IMR-90 (cell line): ENCODE measurements around the gene CNKSR3. TPM values are rescaled to one million over a fixed set of nuclear protein-coding genes. Genes with fewer than 3 reads are reported as not detected.

Source experiments
- ATAC-seq: fragments of 200-7000 bp; cut with Tn5 transposase; 2 replicates; pipeline ENCODE4 v1.9.1; 2020; ENCODE audit warnings: low read depth, mild to moderate bottlenecking, moderate library complexity
- BruUV-seq: library from RNA; stranded (reverse); fragments of 400-500 nt; replicated peaks from 2 replicates; lab custom pipeline; 2021; lab: Mats Ljungman, UMichigan
- CTCF ChIA-PET: fragments of 300-600 bp; formaldehyde crosslinking; extraction: SDS; loops from one replicate; lab custom pipeline; 2021; ENCODE audit warnings: antibody characterized with exemption; lab: Yijun Ruan, JAX
- POLR2A ChIA-PET: fragments of 300-600 bp; sonication (Branson Sonifier 250); formaldehyde crosslinking; loops from one replicate; lab custom pipeline; 2022; ENCODE audit warnings: antibody characterized with exemption; ENCODE audit not compliant: unreplicated experiment; lab: Charles Lee
- DNase-seq: peaks from one replicate; pipeline ENCODE4 v3.0.0; 2013
- H2AFZ ChIP-seq: replicated peaks from 2 replicates; pipeline ENCODE3; 2013; ENCODE audit warnings: low read length, mild to moderate bottlenecking; ENCODE audit not compliant: poor library complexity
- H2AK5ac ChIP-seq: 2 replicates; pipeline ENCODE4 v1.6.1; 2013; ENCODE audit warnings: low read depth, low read length, inconsistent platforms
- H2AK9ac ChIP-seq: replicated peaks from 2 replicates; pipeline ENCODE3; 2013; ENCODE audit warnings: mild to moderate bottlenecking, low read depth, low read length, moderate library complexity; ENCODE audit not compliant: poor library complexity
- H2BK120ac ChIP-seq: 2 replicates; pipeline ENCODE4 v1.6.1; 2013; ENCODE audit warnings: low read depth, low read length, inconsistent platforms
- H2BK15ac ChIP-seq: 3 replicates; pipeline ENCODE4 v1.6.1; 2013; ENCODE audit warnings: low read depth, low read length, inconsistent platforms
- H2BK20ac ChIP-seq: 2 replicates; pipeline ENCODE4 v1.6.1; 2013; ENCODE audit warnings: low read depth, mild to moderate bottlenecking, inconsistent platforms, low read length, moderate library complexity
- H2BK5ac ChIP-seq: 2 replicates; pipeline ENCODE4 v1.6.1; 2013; ENCODE audit warnings: mild to moderate bottlenecking, low read depth, low read length, inconsistent platforms; ENCODE audit not compliant: poor library complexity, severe bottlenecking
- H3K14ac ChIP-seq: replicated peaks from 2 replicates; pipeline ENCODE4 v1.6.1; 2013; ENCODE audit warnings: low read depth, low read length, inconsistent platforms
- H3K18ac ChIP-seq: 2 replicates; pipeline ENCODE4 v1.6.1; 2013; ENCODE audit warnings: low read depth, low read length, control low read depth
- H3K23ac ChIP-seq: 2 replicates; pipeline ENCODE4 v1.6.1; 2013; ENCODE audit warnings: low read depth, low read length, inconsistent platforms
- H3K27ac ChIP-seq: 2 replicates; pipeline ENCODE4 v1.5.1; 2013; ENCODE audit warnings: mild to moderate bottlenecking, control low read depth, low read length; ENCODE audit not compliant: insufficient read depth
- H3K27me3 ChIP-seq: 2 replicates; pipeline ENCODE4 v1.6.1; 2013; ENCODE audit warnings: low read length; ENCODE audit not compliant: control insufficient read depth, insufficient read depth
- H3K36me3 ChIP-seq: 2 replicates; pipeline ENCODE4 v1.6.1; 2013; ENCODE audit warnings: low read length, mixed read lengths; ENCODE audit not compliant: control insufficient read depth, insufficient read depth
- H3K4ac ChIP-seq: 2 replicates; pipeline ENCODE4 v1.6.1; 2013; ENCODE audit warnings: low read depth, low read length, inconsistent platforms
- H3K4me1 ChIP-seq: 2 replicates; pipeline ENCODE4 v1.6.1; 2013; ENCODE audit warnings: low read length, mixed read lengths; ENCODE audit not compliant: control insufficient read depth, insufficient read depth
- H3K4me2 ChIP-seq: 2 replicates; pipeline ENCODE4 v1.6.1; 2013; ENCODE audit warnings: low read depth, mild to moderate bottlenecking, control low read depth, low read length, moderate library complexity
- H3K4me3 ChIP-seq: 2 replicates; pipeline ENCODE4 v1.5.1; 2013; ENCODE audit warnings: low read depth, mild to moderate bottlenecking, control low read depth, low read length, moderate library complexity; ENCODE audit not compliant: insufficient read depth
- H3K56ac ChIP-seq: 2 replicates; pipeline ENCODE4 v1.6.1; 2013; ENCODE audit warnings: low read length, inconsistent platforms; ENCODE audit not compliant: insufficient read depth; ENCODE audit errors: extremely low read depth
- H3K79me1 ChIP-seq, 2 experiments: 2 replicates each; pipeline ENCODE4 v1.6.1; 2013; ENCODE audit warnings: low read length in 2 of 2, inconsistent platforms in 1 of 2, low read depth in 1 of 2
- H3K9ac ChIP-seq: 2 replicates; pipeline ENCODE4 v1.6.1; 2013; ENCODE audit warnings: low read depth, low read length, control low read depth
- H3K9me1 ChIP-seq: 2 replicates; pipeline ENCODE4 v1.6.1; 2013; ENCODE audit warnings: low read length, inconsistent platforms; ENCODE audit not compliant: insufficient read depth
- H3K9me3 ChIP-seq: 2 replicates; pipeline ENCODE4 v1.6.1; 2013; ENCODE audit warnings: low read length; ENCODE audit not compliant: control insufficient read depth, insufficient read depth
- H4K20me1 ChIP-seq: 2 replicates; pipeline ENCODE4 v1.6.1; 2013; ENCODE audit warnings: low read length, inconsistent platforms; ENCODE audit not compliant: insufficient read depth
- H4K5ac ChIP-seq: 2 replicates; pipeline ENCODE4 v1.6.1; 2013; ENCODE audit warnings: mild to moderate bottlenecking, low read depth, low read length, control low read depth
- H4K8ac ChIP-seq, 2 experiments: 2 replicates each; pipeline ENCODE4 v1.6.1; 2013; ENCODE audit warnings: low read depth in 2 of 2, low read length in 2 of 2, control low read depth in 1 of 2, inconsistent platforms in 1 of 2
- H4K91ac ChIP-seq: 2 replicates; pipeline ENCODE4 v1.6.1; 2013; ENCODE audit warnings: low read depth, low read length, inconsistent platforms; ENCODE audit not compliant: insufficient read depth
- BHLHE40 ChIP-seq: fragments of 150-350 bp; IDR thresholded peaks from 2 replicates; pipeline ENCODE4 v1.6.1; 2016; ENCODE audit warnings: mild to moderate bottlenecking, low read depth, low read length
- CEBPB ChIP-seq: IDR thresholded peaks from 2 replicates; pipeline ENCODE4 v1.6.1; 2012; ENCODE audit warnings: low read depth, low read length, improper control_type of control experiment
- CHD1 ChIP-seq: IDR thresholded peaks from 2 replicates; pipeline ENCODE4 v1.6.1; 2012; ENCODE audit warnings: low read depth, low read length, improper control_type of control experiment
- FOS ChIP-seq: fragments of 150-350 bp; IDR thresholded peaks from 2 replicates; pipeline ENCODE4 v1.6.1; 2016; ENCODE audit warnings: low read depth, low read length
- MAFK ChIP-seq: IDR thresholded peaks from 2 replicates; pipeline ENCODE4 v1.6.1; 2012; ENCODE audit warnings: low read depth, low read length, improper control_type of control experiment
- MXI1 ChIP-seq: IDR thresholded peaks from 2 replicates; pipeline ENCODE4 v1.6.1; 2012; ENCODE audit warnings: low read depth, mild to moderate bottlenecking, low read length, moderate library complexity, borderline replicate concordance
- NFE2L2 ChIP-seq: fragments of 150-350 bp; IDR thresholded peaks from 2 replicates; pipeline ENCODE4 v1.6.1; 2016; ENCODE audit warnings: low read depth, mild to moderate bottlenecking, low read length
- POLR2A ChIP-seq: IDR thresholded peaks from 2 replicates; pipeline ENCODE4 v1.6.1; 2012; ENCODE audit warnings: mild to moderate bottlenecking, low read depth, low read length
- RAD21 ChIP-seq: IDR thresholded peaks from 2 replicates; pipeline ENCODE4 v1.6.1; 2012; ENCODE audit warnings: low read length, improper control_type of control experiment
- RCOR1 ChIP-seq: IDR thresholded peaks from 2 replicates; pipeline ENCODE4 v1.6.1; 2012; ENCODE audit warnings: mild to moderate bottlenecking, low read length, improper control_type of control experiment; ENCODE audit not compliant: insufficient replicate concordance
- RFX5 ChIP-seq: IDR thresholded peaks from 2 replicates; pipeline ENCODE4 v1.8.0; 2012; ENCODE audit warnings: low read depth, mild to moderate bottlenecking, low read length, moderate library complexity
- SMC3 ChIP-seq: fragments of 150-350 bp; IDR thresholded peaks from 2 replicates; pipeline ENCODE4 v1.6.1; 2016; ENCODE audit warnings: low read depth, mild to moderate bottlenecking, antibody characterized with exemption, low read length, moderate library complexity
- WGBS, 2 experiments: methylation state at CpG; one replicate each; pipeline versions ENCODE4 v1.1.5 to v1.1.7; 2013; ENCODE audit warnings: missing lambda C conversion rate in 2 of 2; ENCODE audit not compliant: insufficient read length in 1 of 2; ENCODE audit errors: extremely low coverage in 2 of 2; 5-methylcytosine and 5-hydroxymethylcytosine counted together
- dilution Hi-C: fragments of 300-500 bp; cut with HindIII; formaldehyde crosslinking; loops from one replicate; pipeline ENCODE4 v1.14.3; 2018; ENCODE audit warnings: low sequenced_read_pairs; ENCODE audit not compliant: unreplicated experiment
- in situ Hi-C: fragments of 300-500 bp; cut with MboI; formaldehyde crosslinking; loops from 3 replicates; pipeline ENCODE4 v1.14.3; 2019; ENCODE audit warnings: low sequenced_read_pairs, inconsistent platforms, mixed read lengths
- intact Hi-C: fragments of 100-400 bp; cut with micrococcal nuclease; formaldehyde crosslinking; loops from 2 replicates; pipeline ENCODE4 v1.10.0; 2022
- polyA plus RNA-seq, 3 experiments: library from polyadenylated mRNA; depleted of rRNA; stranded (reverse); fragments of >200 nt; gene quantifications; 2 replicates each; pipeline ENCODE4 v1.2.3, GENCODE V29; 2012; ENCODE audit warnings: low replicate concordance in 1 of 3
- total RNA-seq: library from RNA; depleted of rRNA; stranded (reverse); fragments of >200 nt; gene quantifications from 2 replicates; pipeline ENCODE4 v1.2.3, GENCODE V29; 2012
- TF ChIP-seq, protein P1 (sequence below): fragments of 150-350 bp; IDR thresholded peaks from 2 replicates; pipeline ENCODE4 v1.6.1; 2017; ENCODE audit warnings: mild to moderate bottlenecking, antibody characterized with exemption, low read length, low read depth
- TF ChIP-seq, protein P2 (sequence below): fragments of 150-350 bp; IDR thresholded peaks from 2 replicates; pipeline ENCODE4 v1.6.1; 2016; ENCODE audit warnings: low read depth, mild to moderate bottlenecking, low read length, moderate library complexity, borderline replicate concordance
- TF ChIP-seq, protein P3 (sequence below): conservative IDR thresholded peaks from 2 replicates; pipeline ENCODE4 v1.5.1; 2012; ENCODE audit warnings: mild to moderate bottlenecking, low read depth, low read length, improper control_type of control experiment

CNKSR3 gene
- total and polyA plus RNA-seq, 2 of the 4 experiments (the other 2 are of a cell fraction) = 6.7 to 15.8 TPM

- Histone ChIP-seq H3K4me2 (no peak overlapping the region), H2AK5ac (no peak overlapping the region), H2BK5ac (no peak overlapping the region), H3K4me1 (peaks cover 4% of the 10 kb centered on the region; the same call in 1 of the 2 replicates), H4K5ac (no peak overlapping the region), H2AK9ac (no peak overlapping the region), H3K9me3 (no peaks in the 10 kb centered on the region), H2AFZ (no peak overlapping the region), H3K36me3 (no peaks in the 10 kb centered on the region), H3K4ac (no peak overlapping the region), H4K91ac (no peak overlapping the region), H3K56ac (no peak overlapping the region), H3K4me3 (no peak overlapping the region), H3K79me1 (no peaks in the 10 kb centered on the region), H3K23ac (no peak overlapping the region), H4K8ac (no peak overlapping the region), H2BK15ac (no peak overlapping the region), H3K27me3 (no peaks in the 10 kb centered on the region; the same call in 1 of the 2 replicates), H4K20me1 (no peaks in the 10 kb centered on the region), H3K18ac (no peak overlapping the region), H3K27ac (no peak overlapping the region), H3K9me1 (no peaks in the 10 kb centered on the region), H3K14ac (no peak overlapping the region), H3K9ac (no peak overlapping the region), H2BK20ac (no peak overlapping the region), H2BK120ac (no peak overlapping the region)
- intact Hi-C loops (no loop called here), dilution Hi-C loops (no loop called here), in situ Hi-C loops (no loop called here)
- DNase-seq (peak; percentile 48), ATAC-seq (peak; percentile 71)
- TF ChIP-seq CHD1 (no peak), BHLHE40 (no peak), NFE2L2 (no peak), POLR2A (no peak), MAFK (no peak), RAD21 (no peak), RFX5 (no peak), CEBPB (no peak), RCOR1 (no peak), SMC3 (no peak), MXI1 (no peak), FOS (no peak)
- TF ChIP-seq, protein P1, sequence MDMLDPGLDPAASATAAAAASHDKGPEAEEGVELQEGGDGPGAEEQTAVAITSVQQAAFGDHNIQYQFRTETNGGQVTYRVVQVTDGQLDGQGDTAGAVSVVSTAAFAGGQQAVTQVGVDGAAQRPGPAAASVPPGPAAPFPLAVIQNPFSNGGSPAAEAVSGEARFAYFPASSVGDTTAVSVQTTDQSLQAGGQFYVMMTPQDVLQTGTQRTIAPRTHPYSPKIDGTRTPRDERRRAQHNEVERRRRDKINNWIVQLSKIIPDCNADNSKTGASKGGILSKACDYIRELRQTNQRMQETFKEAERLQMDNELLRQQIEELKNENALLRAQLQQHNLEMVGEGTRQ = no peak
- TF ChIP-seq, protein P2, sequence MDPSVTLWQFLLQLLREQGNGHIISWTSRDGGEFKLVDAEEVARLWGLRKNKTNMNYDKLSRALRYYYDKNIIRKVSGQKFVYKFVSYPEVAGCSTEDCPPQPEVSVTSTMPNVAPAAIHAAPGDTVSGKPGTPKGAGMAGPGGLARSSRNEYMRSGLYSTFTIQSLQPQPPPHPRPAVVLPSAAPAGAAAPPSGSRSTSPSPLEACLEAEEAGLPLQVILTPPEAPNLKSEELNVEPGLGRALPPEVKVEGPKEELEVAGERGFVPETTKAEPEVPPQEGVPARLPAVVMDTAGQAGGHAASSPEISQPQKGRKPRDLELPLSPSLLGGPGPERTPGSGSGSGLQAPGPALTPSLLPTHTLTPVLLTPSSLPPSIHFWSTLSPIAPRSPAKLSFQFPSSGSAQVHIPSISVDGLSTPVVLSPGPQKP = no peak
- TF ChIP-seq, protein P3, sequence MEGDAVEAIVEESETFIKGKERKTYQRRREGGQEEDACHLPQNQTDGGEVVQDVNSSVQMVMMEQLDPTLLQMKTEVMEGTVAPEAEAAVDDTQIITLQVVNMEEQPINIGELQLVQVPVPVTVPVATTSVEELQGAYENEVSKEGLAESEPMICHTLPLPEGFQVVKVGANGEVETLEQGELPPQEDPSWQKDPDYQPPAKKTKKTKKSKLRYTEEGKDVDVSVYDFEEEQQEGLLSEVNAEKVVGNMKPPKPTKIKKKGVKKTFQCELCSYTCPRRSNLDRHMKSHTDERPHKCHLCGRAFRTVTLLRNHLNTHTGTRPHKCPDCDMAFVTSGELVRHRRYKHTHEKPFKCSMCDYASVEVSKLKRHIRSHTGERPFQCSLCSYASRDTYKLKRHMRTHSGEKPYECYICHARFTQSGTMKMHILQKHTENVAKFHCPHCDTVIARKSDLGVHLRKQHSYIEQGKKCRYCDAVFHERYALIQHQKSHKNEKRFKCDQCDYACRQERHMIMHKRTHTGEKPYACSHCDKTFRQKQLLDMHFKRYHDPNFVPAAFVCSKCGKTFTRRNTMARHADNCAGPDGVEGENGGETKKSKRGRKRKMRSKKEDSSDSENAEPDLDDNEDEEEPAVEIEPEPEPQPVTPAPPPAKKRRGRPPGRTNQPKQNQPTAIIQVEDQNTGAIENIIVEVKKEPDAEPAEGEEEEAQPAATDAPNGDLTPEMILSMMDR = no peak
- ChIA-PET CTCF (interaction anchor here (0.6 kb wide), 1 partner anchor 220 kb away, joined by 3 read pairs; no protein-coding TSS in a partner anchor), POLR2A (no interaction called here)
- BruUV-seq = no TSS peak
- 100% methylated on average over 1 of the region's 5 CpGs; no CpG with 5 or more reads in 1 of the 2 experiments for WGBS, 2 experiments
These were observed 33.1 kb upstream of the CNKSR3 start for GRCh38 chr6:154543628-154544027.
